Neutrophil (primary cell): ENCODE results near the gene CRYBG1.
"Not testable (repeated sequence)": the region's sequence is repeated elsewhere in the genome, so short reads cannot be mapped to it uniquely, and the experiment has no call there.

ENCODE experiments used
- H3K27ac ChIP-seq: fragments of 200-600 bp; sonication (generic); 2 replicates; pipeline ENCODE4 v1.5.1; 2016; ENCODE audit warnings: mild to moderate bottlenecking, moderate library complexity
- H3K27me3 ChIP-seq: fragments of 200-600 bp; sonication (generic); 2 replicates; pipeline ENCODE4 v1.6.0; 2016; ENCODE audit warnings: mild to moderate bottlenecking
- H3K36me3 ChIP-seq: fragments of 200-600 bp; sonication (generic); 2 replicates; pipeline ENCODE4 v1.5.1; 2017
- H3K4me1 ChIP-seq, 2 experiments: fragments of 200-600 bp in 1 of 2; sonication (generic) in 1 of 2; 1 replicate in 1 of 2; 2 replicates in 1 of 2; pipeline versions ENCODE4 v1.5.1 to v1.6.1; 2013 to 2016; ENCODE audit warnings: low read depth in 1 of 2, low read length in 1 of 2, mild to moderate bottlenecking in 1 of 2, moderate library complexity in 1 of 2; ENCODE audit not compliant: control insufficient read depth in 1 of 2, insufficient read depth in 1 of 2
- H3K4me3 ChIP-seq, 2 experiments: fragments of 200-600 bp in 1 of 2; sonication (generic) in 1 of 2; 1 replicate in 1 of 2; 2 replicates in 1 of 2; pipeline ENCODE4 v1.5.1; 2013 to 2016; ENCODE audit warnings: low read depth in 1 of 2, low read length in 1 of 2, mild to moderate bottlenecking in 1 of 2, moderate library complexity in 1 of 2
- H3K9me3 ChIP-seq: fragments of 200-600 bp; sonication (generic); 2 replicates; pipeline ENCODE4 v1.5.1; 2016
- TF ChIP-seq, protein P1 (sequence below): fragments of 200-600 bp; sonication (generic); IDR thresholded peaks from 2 replicates; pipeline ENCODE4 v1.5.1; 2016; ENCODE audit warnings: antibody characterized with exemption

The CRYBG1 gene

DNA sequence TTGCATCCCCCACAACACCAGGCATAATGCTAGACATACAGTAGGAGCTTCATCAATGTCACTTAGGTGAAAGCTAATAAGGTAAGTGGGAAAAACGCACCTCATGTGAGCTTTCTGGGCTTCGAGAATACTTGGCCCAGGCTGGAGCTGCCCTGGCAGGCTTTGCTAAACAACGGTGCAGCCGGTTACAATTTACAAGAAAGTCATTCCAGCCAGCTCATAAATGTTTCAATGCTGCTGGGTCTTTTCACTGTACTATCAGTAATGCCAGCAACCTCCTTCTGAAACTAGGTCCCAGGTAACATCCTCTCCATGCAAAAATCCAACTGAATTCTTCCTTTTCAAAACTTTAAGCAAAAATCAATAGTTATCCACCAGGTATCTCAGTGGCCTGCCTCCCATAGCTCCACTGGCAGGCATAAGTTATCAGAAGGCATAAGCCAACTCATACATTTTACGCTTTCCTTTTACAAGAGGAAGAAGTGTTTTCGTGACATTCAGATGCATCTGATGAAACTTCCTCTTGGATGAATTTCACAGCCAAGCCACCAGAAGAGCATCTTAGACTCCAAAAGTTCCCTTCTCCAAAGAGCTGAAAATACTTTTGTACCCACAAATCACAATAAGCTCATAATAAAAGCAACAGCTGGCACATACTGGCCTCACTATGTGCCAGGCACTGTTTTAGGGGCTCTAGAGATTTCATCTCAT lies 212.5 kb downstream of the CRYBG1 start:
- H3K9me3 ChIP-seq = no peaks in the 10 kb centered on the region
- no peaks in the 10 kb centered on the region for H3K27me3 ChIP-seq
- peak overlapping the region; percentile 78 for H3K27ac ChIP-seq
- peaks cover 28% of the 10 kb centered on the region for H3K36me3 ChIP-seq
- TF ChIP-seq, protein P1, sequence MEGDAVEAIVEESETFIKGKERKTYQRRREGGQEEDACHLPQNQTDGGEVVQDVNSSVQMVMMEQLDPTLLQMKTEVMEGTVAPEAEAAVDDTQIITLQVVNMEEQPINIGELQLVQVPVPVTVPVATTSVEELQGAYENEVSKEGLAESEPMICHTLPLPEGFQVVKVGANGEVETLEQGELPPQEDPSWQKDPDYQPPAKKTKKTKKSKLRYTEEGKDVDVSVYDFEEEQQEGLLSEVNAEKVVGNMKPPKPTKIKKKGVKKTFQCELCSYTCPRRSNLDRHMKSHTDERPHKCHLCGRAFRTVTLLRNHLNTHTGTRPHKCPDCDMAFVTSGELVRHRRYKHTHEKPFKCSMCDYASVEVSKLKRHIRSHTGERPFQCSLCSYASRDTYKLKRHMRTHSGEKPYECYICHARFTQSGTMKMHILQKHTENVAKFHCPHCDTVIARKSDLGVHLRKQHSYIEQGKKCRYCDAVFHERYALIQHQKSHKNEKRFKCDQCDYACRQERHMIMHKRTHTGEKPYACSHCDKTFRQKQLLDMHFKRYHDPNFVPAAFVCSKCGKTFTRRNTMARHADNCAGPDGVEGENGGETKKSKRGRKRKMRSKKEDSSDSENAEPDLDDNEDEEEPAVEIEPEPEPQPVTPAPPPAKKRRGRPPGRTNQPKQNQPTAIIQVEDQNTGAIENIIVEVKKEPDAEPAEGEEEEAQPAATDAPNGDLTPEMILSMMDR = no peak
- no peak overlapping the region for H3K4me3 ChIP-seq
- H3K4me1 ChIP-seq = peaks cover 20% of the 10 kb centered on the region in 2 experiments

DNA sequence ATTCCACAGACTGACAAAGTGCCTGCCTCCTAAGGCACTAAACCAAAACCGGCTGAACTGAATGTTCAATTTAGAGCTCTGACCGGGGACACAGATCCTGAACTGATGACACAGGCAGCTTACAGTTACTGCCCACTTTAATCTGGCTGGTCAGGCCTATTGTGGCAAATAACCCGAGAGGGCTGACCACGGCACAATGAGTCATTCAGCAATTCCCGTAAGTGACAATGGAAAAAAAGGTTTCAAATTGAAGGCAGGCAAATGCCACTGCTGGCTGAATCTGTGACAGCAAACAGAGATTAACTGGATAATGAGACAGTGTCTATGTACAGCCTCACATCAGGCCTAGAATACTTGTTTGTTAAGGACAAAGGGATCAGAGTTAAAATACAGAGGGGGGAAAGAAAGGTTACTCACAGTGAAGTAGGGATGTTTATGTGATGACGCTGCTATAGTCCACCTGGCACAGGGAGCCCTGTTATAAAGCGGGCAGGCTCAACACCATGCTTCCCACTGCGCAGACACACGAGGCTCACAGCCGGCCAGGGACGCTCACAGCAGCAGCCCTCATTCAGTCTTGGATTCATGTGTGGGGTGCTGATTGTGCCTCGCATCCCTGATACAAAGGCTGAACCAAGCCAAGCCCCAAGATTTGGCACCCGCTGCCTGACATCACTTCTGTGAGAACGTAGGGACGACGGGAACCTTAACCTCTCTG lies 214.4 kb downstream of the CRYBG1 start:
- H3K27me3 ChIP-seq = no peaks in the 10 kb centered on the region
- peaks cover 20% of the 10 kb centered on the region in 2 experiments for H3K4me1 ChIP-seq
- TF ChIP-seq, protein P1 = no peak
- H3K36me3 ChIP-seq = peaks cover 9% of the 10 kb centered on the region
- H3K4me3 ChIP-seq = no peak overlapping the region
- H3K27ac ChIP-seq = no peak overlapping the region
- H3K9me3 ChIP-seq = no peaks in the 10 kb centered on the region

DNA sequence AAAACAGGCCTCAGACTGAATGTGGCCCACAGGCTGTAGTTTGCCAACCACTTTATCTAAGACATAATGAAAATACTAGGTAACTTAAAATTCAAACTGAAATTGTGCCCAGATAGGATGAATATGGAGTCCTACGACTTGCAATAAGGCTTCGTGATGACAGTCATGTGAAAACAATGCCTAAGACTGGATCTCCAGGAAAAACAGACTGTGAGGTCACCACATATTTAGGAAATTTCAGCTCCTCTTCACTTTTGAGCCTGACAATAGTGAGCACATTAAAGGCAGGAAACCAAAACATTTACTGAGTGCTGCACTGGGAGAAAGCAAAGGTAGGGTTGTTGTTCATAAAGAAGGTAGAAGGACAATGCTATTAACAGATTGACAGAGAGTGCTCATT lies 218.8 kb downstream of the CRYBG1 start:
- Histone ChIP-seq H3K4me1 (no peaks in the 10 kb centered on the region), H3K4me3 (no peak overlapping the region), H3K27me3 (no peaks in the 10 kb centered on the region), H3K36me3 (peaks cover 10% of the 10 kb centered on the region), H3K27ac (no peak overlapping the region), H3K9me3 (no peaks in the 10 kb centered on the region)
- TF ChIP-seq, protein P1 = no peak

DNA sequence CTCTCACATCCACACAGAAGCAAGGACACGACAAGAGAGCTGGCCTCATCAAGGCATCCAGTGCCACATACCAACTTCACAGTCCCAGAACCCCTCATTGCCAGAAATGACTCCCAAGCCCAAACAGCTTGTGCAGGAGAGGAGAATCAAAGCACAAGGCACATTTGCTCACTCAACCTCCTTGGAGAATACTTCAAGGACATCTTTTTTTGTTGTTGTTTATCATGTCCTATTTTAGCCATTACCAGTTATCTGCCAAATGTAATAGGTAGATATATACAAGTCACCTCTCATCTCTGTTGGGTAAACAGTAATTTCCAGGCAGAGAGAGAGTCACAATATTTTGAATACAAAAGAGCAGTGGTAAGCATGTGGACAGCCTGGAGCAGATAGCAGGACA lies 221.0 kb downstream of the CRYBG1 start:
- no peaks in the 10 kb centered on the region for H3K4me1 ChIP-seq
- H3K27me3 ChIP-seq = no peaks in the 10 kb centered on the region
- TF ChIP-seq, protein P1 = no peak
- H3K4me3 ChIP-seq = no peak overlapping the region
- H3K36me3 ChIP-seq = peaks cover 10% of the 10 kb centered on the region
- H3K9me3 ChIP-seq = no peaks in the 10 kb centered on the region
- H3K27ac ChIP-seq = no peak overlapping the region

DNA sequence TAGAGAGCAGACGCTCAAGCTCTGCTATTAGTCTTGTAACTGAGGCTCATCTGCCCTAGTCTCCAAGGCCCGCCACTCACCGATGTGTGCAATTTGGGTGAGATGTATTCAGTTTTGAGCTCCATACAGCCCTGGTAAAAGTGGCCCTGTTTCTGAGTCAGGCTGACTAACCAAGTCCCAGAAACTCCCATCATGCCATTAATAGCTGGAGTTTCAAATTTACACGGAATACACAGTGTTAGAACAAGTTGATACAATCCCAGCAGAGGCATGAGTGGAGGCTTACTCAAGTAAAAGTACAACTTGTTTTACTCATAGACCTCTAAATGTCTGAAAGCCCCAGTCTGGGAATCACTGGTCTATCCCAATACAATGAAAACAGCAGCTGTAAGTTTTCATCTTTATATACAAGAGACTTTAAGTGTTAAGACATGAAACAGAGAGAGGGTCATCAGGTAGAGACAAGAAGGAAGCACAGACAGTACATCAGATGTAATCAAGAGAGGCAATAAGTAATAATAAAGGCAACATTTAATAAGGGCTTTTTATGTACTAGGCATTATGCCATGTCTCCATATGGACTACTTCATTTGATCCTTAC lies 226.4 kb downstream of the CRYBG1 start:
- H3K9me3 ChIP-seq = no peaks in the 10 kb centered on the region
- H3K27ac ChIP-seq = no peak overlapping the region
- H3K27me3 ChIP-seq = no peaks in the 10 kb centered on the region
- H3K4me1 ChIP-seq = no peaks in the 10 kb centered on the region
- H3K36me3 ChIP-seq = peaks cover 6% of the 10 kb centered on the region
- TF ChIP-seq, protein P1 = no peak
- H3K4me3 ChIP-seq = no peak overlapping the region

DNA sequence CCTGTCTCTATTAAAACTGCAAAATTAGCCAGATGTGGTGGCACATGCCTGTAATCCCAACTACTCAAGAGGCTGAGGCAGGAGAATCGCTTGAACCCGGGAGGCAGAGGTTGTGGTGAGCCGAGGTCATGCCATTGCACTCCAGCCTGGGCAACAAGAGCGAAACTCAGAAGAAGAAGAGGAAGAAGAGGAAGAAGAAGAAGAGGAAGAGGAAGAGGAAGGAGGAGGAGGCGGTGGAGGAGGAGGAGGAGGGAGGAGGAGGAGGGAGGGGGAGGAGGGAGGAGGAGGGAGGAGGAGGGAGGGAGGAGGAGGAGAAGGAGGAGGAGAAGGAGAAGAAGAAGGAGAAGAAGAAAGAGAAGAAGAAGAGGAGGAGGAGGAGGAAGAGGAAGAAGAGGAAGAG lies 228.4 kb downstream of the CRYBG1 start:
- H3K36me3 ChIP-seq = not testable (repeated sequence)

More for the DNA sequence above, 228.4 kb downstream of the CRYBG1 start:
- H3K27me3 ChIP-seq, H3K4me3 ChIP-seq, H3K9me3 ChIP-seq, H3K4me1 ChIP-seq: not testable (repeated sequence)
- peak overlapping the region; percentile 63 for H3K27ac ChIP-seq
